Measurements from ENCODE around the gene RAB26.

The RAB26 gene

DNA sequence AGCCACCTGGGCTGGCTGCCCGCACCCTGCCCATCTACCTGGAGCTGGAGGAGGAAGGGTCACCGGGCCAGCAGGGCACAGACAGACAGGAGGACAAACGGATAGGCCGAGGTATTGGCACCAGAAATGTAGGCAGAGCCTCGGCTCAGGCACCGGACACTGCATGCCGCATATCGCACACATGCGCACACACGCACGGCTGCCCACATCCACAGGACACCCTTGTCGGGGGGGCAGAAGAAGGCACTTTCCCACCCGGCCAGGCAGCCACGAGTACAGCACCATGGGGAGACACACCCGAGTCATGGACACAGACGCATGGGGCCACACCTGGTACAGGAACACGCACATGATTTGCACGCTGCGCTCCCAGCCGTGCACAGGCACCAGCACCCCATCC lies 33.5 kb downstream of the RAB26 start:
- no peak for DNase-seq

DNA sequence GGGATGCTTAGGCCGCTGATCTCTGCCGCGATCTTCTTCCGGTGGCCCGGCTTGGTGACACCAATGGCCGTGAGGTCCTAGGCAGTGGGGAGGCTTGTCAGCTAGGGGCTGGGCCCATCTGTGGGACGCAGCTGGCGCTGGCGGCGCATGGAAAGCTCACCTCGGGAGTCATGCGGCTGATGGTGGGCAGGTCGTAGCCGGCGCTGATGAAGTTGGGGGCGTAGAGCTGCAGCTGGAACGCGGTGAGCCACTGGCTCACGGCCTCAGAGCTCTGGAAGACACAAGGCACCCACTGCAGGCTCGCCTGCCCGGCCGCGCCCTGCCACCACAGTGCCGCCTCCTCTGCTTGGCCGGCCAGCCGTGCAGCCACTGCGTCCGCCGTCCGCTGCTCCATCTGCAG lies 35.2 kb downstream of the RAB26 start:
- DNase-seq: no peak

GRCh38 chr16:2184346-2184745 lies 35.9 kb downstream of the RAB26 start:
- DNase-seq: no peak

GRCh38 chr16:2184962-2185361 lies 36.5 kb downstream of the RAB26 start:
- DNase-seq: no peak

DNA sequence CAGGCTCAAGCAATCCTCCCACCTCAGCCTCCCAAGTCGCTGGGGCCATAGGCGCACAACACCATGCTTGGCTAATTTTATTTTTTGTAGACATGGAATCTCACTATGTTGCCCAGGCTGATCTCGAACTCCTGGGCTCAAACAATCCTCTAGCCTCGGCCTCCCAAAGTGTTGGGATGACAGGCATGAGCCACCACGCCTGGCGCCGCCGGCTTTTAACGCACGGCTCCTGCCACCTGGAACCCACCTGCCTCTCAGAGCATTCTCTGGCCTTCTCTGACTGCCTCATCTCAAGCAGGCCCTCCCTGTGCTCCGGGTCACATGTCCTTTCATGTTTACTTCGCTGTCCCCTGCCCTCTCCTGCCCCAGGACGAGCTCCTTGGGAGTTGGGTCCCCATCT lies 37.6 kb downstream of the RAB26 start:
- no peak for DNase-seq

DNA sequence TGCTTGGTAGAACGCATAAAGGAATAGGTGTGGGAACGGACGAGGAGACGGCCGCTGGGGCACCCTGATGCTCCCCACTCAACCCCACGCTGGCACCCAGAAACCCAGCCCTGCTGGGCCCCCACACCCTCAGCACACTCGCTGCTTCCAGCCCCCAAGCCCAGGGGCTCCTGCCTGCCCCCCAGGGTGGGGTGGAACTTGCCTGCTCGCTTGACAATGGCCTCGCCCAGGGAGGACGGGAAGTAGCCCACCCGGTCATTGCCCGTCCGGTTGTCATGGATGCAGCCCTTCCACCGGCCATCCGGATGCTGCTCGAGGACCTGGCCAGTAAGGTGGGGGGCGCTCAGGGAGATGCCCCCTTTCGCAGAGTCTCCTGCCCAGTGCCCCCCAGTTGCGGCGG lies 38.1 kb downstream of the RAB26 start:
- no peak for DNase-seq

DNA sequence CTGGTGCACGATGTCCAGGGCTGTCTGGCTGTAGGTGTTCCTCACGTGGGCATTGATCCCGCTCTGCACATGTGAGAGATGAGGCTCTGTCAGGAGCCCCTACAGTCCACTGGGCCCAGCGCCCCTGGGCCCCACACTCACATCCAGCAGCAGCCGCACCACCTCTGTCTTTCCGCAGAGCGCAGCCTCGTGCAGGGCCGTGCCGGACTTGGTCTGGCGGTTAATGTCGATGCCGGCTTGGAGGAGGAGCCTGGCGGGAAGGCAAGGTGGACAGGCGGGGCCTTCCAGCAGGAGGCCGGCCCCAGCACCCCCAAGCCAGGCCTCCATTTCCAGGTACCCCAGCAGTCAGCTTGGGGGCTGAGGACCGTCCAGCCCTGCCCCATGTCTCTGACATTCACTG lies 38.8 kb downstream of the RAB26 start:
- DNase-seq: no peak

- no peak for DNase-seq
These were observed 40.0 kb downstream of the RAB26 start for GRCh38 chr16:2188395-2188794.

GRCh38 chr16:2189252-2189893 lies 40.9 kb downstream of the RAB26 start:
- DNase-seq: no peak

DNA sequence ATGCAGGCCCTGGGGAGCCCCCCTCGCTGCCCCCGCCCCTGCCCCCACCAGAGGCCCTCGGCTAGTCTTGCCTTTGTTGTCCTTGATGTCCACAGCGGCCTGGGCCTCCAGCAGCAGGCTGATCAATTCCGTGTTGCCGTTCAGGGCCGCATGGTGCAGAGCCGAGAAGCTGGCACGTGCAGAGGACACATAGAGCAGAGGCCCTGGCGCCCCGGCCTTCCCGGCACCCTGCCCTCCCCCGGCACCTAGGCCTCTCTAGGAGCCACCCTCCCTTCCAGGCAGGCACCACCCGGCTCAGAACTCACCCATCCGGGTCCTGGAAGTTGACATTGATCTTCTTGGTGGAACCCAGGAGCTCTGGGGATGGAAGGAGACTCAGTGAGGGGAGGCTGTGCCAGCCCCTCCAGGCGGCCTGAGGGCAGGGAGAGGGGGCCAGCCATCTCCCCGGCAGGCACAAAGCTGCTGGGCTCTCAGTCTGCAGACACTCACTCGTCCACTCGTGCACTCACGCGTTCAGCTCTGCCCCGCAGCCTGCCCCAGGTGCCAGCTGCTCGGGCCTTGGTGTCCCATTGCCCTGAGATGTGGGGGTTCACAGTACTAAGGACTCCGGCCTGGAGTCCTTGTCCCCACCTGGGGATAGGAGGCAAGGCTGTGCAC lies 41.7 kb downstream of the RAB26 start:
- DNase-seq: no peak

- DNase-seq: no peak
These were observed 42.4 kb downstream of the RAB26 start for GRCh38 chr16:2190659-2191445.

- DNase-seq: no peak
These were observed 43.0 kb downstream of the RAB26 start for GRCh38 chr16:2191446-2191706.

GRCh38 chr16:2194166-2194834 lies 45.9 kb downstream of the RAB26 start:
- no peak for DNase-seq

DNA sequence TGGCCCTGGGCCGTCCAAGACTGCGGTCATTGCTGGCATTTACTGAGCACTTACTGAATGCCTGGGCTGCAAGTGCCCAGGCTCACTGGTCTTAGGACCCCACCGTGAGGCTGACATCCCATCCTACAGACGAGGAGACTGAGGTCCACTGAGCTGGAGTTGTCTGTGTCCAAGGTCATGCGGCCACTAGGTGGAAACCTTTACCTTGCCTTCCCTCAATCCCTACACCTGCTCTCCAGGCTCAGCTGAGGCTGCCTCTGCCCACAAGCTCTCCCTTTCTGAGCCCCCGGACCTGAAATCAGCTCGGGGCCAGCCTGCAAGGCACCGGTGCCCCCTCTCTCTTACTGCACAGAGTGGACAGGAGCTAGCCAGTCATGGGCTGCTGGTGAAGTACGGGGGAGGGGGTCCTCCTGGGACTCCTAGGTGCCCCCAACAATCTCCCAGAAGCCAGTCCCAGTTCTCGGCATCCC lies 46.5 kb downstream of the RAB26 start:
- DNase-seq: no peak

- DNase-seq: no peak
These were observed 47.1 kb downstream of the RAB26 start for GRCh38 chr16:2195322-2196161.

DNA sequence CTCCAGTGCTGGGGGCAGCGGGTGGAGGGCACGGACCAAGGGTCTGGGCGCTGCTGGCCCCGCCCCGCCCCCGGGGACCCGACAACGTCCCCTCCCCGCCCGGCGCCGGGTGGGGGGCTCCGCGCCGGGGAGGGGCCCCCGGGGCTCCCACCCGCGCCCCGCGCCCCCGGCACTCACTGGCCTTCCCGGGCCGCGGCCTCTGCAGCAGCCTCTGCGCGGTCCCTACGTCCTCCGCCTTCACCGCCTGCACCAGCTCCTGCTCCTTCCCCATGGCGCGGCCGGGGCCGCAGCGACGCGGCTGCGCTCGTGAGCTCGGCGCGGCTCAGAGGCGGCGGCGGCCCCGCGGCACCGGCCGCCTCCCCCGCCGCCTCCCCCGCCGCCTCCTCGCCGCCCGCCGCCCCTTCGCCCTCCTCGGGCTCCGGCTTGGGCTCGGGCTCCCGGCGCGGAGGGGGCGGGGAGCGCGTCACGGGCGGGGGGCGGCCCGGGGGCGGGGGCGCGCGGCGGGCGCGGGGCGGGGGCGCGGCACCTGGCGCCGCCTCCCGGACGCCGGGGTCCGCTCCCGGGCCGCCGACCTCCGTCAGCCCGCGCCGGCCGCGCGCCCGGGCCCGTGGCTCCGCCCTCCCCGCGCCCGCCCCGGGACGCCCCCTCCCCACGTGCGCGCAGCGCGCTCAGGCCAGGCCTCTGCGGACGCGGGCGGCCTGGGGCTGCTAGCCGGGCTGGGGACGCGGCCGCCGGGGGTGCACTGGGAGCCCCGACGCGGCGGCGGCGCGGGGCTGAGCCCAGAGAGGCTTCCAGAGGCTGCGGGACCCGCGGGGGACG lies 47.9 kb downstream of the RAB26 start, which contains the start of gene CASKIN1:
Gene CASKIN1, minus strand, starts transcription at position 444 of the 819 bp plus-strand sequence. Its CDS starts 173 bp downstream, at position 271.
- no peak for DNase-seq

GRCh38 chr16:2196981-2197511 lies 48.6 kb downstream of the RAB26 start:
- DNase-seq: no peak

DNA sequence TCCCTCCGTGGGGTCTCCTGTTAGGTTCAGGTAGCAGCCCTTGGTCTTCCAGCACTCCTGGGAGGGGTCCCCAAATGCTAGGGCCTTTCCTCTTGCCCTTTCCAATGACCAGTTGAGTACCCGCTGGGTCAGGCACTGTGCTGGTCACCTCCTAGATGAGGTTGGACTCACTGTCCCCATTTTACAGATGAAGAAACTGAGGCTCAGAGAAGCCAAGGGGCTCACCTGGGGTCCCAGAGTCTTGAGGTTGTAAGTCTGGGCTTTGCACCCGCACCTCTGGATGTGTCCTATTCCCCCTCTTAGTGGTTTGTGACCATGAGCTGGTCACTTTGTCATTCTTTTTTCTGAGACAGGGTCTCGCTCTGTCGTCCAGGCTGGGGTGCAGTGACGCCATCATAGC lies 49.3 kb downstream of the RAB26 start:
- DNase-seq: no peak

GRCh38 chr16:2198283-2198682 lies 49.9 kb downstream of the RAB26 start:
- DNase-seq: no peak

DNA sequence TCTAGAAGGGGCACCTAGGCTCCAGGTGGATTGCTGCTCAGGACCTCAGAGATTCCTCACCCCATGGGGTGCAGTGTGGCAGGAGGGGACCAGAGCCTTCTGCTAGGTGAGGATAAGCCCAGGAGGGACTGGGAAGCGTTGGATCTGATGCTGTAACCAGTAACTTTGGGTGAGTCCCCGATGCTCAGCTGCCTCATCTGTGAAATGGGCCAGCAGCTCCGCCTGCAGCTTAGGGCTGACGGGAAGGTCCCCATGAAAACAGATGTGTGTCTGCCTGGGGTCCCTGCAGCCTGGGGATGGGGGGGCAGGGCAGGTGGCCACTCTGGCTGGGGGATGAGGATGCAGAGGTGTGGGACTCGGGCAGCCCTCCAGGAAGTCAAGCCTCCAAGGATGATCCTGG lies 50.7 kb downstream of the RAB26 start:
- DNase-seq: no peak

- DNase-seq: no peak
These were observed 51.3 kb downstream of the RAB26 start for GRCh38 chr16:2199621-2200139.

All from SIG-M5 (cell line).